Loucy (cell line): ENCODE results near the gene DNAJC17.

Experiments
- CTCF ChIP-seq: fragments of 200-600 bp; sonication (generic); conservative IDR thresholded peaks from 2 replicates; pipeline ENCODE4 v1.5.1; 2014; ENCODE audit warnings: mild to moderate bottlenecking, antibody characterized with exemption, low read length
- EZH2phosphoT487 ChIP-seq: fragments of 200-600 bp; IDR thresholded peaks from 2 replicates; pipeline ENCODE4 v1.6.1; 2018; ENCODE audit warnings: antibody characterized with exemption, mild to moderate bottlenecking, moderate library complexity, borderline replicate concordance

GRCh38 chr15:40744815-40745152 lies 62.5 kb downstream of the DNAJC17 start:
- TF ChIP-seq CTCF = no peak; the same call in 1 of the 2 replicates
- TF ChIP-seq EZH2phosphoT487 = no peak
